Cerebellar nuclear complex (tissue), 1 donor: Measurements from ENCODE around the gene S100A7A.

Source experiments
- DNase-seq, 2 experiments: peaks; one replicate each; lab custom pipeline; 2025; lab: John Stamatoyannopoulos, UW

The S100A7A gene

GRCh38 chr1:153415850-153416570 is at the start of gene S100A7A:
S100A7A (plus strand) TSS chr1:153416520; CDS start chr1:153418083, 1,563 bp downstream.
- DNase-seq: no peak

- DNase-seq: no peak
Measured at GRCh38 chr1:153367090-153367489, 49.2 kb upstream of the S100A7A start.

GRCh38 chr1:153368495-153368894 is 47.8 kb upstream of the S100A7A start:
- DNase-seq: no peak

GRCh38 chr1:153370146-153370545 is 46.2 kb upstream of the S100A7A start:
- no peak for DNase-seq

- DNase-seq: no peak
Measured at GRCh38 chr1:153371231-153371630, 45.1 kb upstream of the S100A7A start.

GRCh38 chr1:153372571-153372970 is 43.7 kb upstream of the S100A7A start:
- DNase-seq: no peak

- no peak for DNase-seq
Measured at GRCh38 chr1:153374071-153374470, 42.2 kb upstream of the S100A7A start.

- no peak for DNase-seq
Measured at GRCh38 chr1:153375511-153375910, 40.8 kb upstream of the S100A7A start, which contains the start of gene S100A12. S100A12 (minus strand) TSS chr1:153375621; CDS start chr1:153374592, 1,029 bp downstream.

- DNase-seq: no peak
Measured at GRCh38 chr1:153379591-153379990, 36.7 kb upstream of the S100A7A start.

GRCh38 chr1:153380711-153381110 is 35.6 kb upstream of the S100A7A start:
- no peak for DNase-seq

GRCh38 chr1:153384958-153385580 is 31.3 kb upstream of the S100A7A start:
- DNase-seq: no peak

- DNase-seq: no peak
Measured at GRCh38 chr1:153386500-153386901, 29.8 kb upstream of the S100A7A start.

GRCh38 chr1:153387001-153387400 is 29.3 kb upstream of the S100A7A start:
- no peak for DNase-seq

- DNase-seq: no peak
Measured at GRCh38 chr1:153387785-153388184, 28.5 kb upstream of the S100A7A start.

GRCh38 chr1:153389401-153389800 is 26.9 kb upstream of the S100A7A start:
- no peak for DNase-seq

GRCh38 chr1:153389973-153390879 is 26.1 kb upstream of the S100A7A start:
- DNase-seq: no peak

- no peak for DNase-seq
Measured at GRCh38 chr1:153390938-153391710, 25.2 kb upstream of the S100A7A start, which contains the start of gene S100A8. S100A8 (minus strand) TSS chr1:153391073; CDS start chr1:153390535, 538 bp downstream.

- DNase-seq: no peak
Measured at GRCh38 chr1:153392258-153392657, 24.1 kb upstream of the S100A7A start.

GRCh38 chr1:153392822-153393221 is 23.5 kb upstream of the S100A7A start:
- no peak for DNase-seq

- no peak for DNase-seq
Measured at GRCh38 chr1:153393926-153394325, 22.4 kb upstream of the S100A7A start.

- no peak for DNase-seq
Measured at GRCh38 chr1:153394391-153394790, 21.9 kb upstream of the S100A7A start.
